GF-D8 (cell line): ENCODE measurements around the gene GRIP2.

Source experiments
- DNase-seq: peaks from one replicate; lab custom pipeline; 2025; lab: John Stamatoyannopoulos, UW

The GRIP2 gene

DNA sequence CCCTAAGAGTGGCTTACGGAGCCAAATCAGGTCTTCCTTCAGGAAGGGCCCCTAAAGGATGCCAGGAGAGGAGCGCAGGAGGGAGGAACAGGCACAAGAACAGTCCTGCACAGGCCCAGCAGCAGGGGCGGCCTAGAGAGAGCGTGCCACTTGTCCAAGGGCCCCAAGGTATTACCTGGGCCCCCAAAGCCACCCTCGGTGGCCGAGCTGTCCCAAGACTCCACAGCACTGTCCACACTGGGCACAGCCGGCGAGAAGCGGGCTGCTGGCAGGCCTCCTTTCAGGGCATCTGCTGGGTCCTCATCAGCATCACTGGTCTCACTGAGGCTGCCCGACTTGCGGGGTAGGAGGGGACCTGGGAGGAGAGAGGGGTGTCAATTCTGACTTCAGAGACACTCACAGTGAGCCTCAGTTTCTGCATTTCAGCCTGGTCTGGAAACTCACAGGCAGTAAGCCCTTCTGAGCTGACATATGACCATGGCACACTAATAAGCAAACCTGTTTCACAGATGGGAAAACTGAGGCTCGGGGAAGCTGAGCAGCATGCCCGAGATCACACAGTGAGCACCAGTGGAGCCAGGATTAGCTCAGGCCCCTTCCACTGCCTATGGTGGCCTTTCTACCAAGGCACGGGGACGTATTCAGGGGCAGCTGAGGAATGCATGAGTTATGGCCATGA, 33.4 kb downstream of the GRIP2 start:
- DNase-seq = no peak

DNA sequence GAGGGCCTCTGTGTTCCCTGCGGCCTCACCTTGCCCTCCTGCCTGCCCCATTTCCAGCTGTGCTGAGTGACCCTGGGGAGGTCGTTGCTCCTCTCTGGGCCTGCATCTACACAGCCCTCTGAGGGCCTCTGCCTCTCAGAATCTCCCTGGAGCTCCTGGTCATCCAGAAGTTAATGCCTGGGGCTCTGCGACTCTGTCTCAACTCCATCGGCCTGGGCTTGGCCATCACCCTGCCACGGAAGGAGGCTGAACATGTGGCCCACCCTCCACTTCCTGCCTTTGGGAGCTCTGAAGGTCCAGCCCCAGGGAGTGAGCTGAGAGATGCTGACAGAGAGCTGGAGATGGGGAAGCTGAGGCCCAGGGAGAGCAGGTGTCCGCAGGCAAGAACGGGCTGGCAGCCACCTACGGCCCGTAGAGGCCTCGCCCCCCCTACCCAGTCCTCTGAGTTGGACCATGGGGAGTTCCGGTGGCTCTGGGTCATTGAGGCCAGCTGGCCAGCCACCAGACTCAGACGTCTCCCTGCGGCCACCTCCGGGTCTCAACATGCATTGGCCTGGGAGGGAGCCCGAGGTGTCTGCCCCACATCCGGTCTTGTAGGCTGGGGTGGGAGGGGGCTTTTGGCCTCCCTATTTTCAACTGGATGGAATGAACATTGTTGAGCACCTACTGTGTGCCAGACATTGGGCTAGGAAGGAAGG, 34.2 kb downstream of the GRIP2 start:
- DNase-seq = no peak

- no peak for DNase-seq
Observed at GRCh38 chr3:14505001-14505802, 34.9 kb downstream of the GRIP2 start.

GRCh38 chr3:14503706-14504065, 36.5 kb downstream of the GRIP2 start:
- DNase-seq = no peak

GRCh38 chr3:14503033-14503705, 37.0 kb downstream of the GRIP2 start:
- no peak for DNase-seq

DNA sequence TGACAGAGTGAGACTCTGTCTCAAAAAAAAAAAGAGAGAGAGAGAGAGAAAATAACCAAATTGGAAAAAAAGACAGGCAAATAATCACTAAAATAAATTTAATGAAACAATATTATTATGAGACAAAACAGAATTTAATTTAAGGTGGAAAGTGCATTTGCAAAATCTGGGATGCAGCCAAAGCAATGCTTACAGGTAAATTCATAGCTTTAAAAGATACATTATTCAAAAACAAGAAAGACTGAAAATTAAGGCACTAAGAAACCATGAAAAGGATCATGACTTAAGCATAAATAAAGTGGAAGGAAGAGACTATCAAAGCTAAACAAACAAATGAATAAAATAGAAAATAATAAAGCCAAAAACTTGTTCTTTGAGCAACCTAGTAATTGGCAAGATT, 37.7 kb downstream of the GRIP2 start:
- DNase-seq = no peak

- no peak for DNase-seq
Observed at GRCh38 chr3:14497321-14497720, 42.8 kb downstream of the GRIP2 start.

GRCh38 chr3:14496351-14496750, 43.8 kb downstream of the GRIP2 start:
- DNase-seq = no peak

- no peak for DNase-seq
Observed at GRCh38 chr3:14494973-14495300, 45.2 kb downstream of the GRIP2 start.

- no peak for DNase-seq
Observed at GRCh38 chr3:14494279-14494972, 45.7 kb downstream of the GRIP2 start.

DNA sequence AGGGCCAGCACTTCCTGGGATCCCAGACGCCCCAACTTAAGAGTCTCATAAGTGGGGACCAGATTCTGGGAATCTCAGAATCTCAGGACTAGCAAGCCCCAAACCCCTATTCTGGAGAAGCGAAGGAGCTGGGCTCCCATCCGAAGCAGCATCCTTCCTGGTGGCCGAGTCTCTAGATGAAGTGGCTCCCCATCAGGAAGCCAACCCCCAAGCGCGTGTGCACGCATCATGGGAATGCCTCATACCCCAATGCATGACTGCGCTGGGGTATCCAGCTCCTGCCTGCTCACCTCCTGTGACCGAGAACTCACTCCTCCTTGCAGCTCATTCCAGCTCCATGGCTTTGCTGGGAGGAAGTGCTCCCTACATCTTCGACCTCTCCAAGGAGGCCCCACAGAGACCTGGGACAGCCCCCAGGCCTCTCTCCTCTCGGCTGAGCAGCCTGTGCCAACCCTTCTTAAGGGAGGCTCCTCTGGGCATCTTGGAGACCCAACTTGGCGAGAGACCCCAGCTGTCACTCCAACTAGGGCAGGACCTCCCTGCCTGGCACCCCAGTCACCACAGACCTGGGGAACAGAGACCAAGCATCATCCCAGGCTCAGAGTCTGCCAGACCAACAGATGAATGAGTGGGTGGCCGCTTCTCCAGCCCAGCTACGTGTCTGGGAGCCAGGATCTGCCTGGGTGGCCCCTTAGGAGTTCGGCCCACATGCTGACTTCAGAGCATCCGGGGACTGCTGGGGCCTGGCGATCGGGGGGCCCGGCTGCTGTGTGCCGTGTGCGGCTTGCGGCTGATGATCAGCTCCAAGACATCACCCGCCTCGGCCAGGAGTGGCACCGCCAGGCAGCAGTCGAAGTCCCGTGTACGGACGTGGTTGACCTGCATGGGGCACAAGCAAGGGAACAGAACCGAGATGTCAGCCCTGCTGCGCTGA, 46.9 kb downstream of the GRIP2 start:
- no peak for DNase-seq

DNA sequence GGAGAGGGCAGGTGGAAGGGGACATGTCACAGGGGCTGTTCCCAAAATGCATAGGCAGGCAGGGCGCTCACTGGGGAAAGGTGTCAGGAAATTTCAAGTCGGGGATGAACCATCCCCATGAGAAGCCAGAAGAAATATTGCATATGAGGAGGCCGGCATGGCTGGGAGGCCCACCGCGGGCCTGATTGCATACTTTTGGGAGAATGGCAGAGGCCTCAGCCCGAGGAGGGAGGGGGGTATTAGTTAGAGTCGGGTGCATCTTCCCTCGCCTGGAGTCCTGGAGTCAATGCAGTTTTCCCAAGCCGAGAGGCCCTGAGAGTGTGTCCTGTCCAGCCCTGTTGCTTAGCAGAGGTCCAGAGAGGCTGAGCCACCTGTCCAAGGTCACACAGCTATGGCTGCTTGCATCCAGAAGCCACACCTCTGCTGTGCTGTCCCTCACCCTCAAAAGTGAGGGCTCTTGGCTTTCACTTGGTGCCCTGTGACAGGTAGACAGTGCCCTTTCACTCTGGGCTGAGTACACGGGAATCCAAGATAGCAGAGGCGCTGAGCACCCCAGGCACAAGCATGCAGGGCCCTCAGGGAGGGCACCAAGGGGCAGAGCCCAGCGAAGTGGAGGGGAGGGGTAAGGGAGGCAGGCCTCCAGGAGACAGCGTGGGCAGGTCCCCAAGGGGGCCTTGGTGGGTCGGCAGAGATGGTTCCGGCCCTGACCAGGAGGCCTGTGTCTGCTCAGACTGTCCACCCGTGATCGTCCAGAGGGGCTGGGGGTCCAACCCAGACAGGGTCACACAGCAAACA, 48.5 kb downstream of the GRIP2 start:
- no peak for DNase-seq

GRCh38 chr3:14490831-14491230, 49.3 kb downstream of the GRIP2 start:
- DNase-seq = no peak

- DNase-seq = no peak
Observed at GRCh38 chr3:14490255-14490654, 49.9 kb downstream of the GRIP2 start.

GRCh38 chr3:14489641-14490040, 50.5 kb downstream of the GRIP2 start:
- DNase-seq = no peak

- DNase-seq = no peak
Observed at GRCh38 chr3:14488286-14489041, 51.7 kb downstream of the GRIP2 start.

GRCh38 chr3:14487821-14488220, 52.3 kb downstream of the GRIP2 start:
- DNase-seq = no peak

DNA sequence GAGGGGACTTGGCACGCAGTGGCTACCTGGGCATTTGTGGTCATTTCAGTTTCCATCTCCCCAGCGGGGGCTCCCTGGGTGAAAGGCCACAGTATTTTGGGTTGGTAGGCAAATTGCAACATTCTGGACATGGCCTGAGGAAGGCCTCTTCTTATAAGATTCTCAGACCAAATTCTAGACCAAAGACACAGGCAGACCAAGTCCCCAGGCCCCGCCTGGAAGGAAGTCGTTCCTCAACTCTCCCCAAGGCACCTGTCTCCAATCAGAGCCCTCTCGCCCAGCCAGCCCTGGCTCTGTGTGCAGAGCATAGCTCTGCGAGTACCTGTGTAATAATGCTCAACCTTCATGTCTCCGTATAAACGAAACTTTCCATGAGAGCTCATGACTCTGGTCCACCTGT, 53.1 kb downstream of the GRIP2 start:
- no peak for DNase-seq

GRCh38 chr3:14486460-14486859, 53.7 kb downstream of the GRIP2 start:
- DNase-seq = no peak
